HCT116 (cell line): ENCODE data around the gene HCST.

ENCODE experiments used
- CTCF ChIP-seq, 3 experiments: fragments of 200-600 bp in 1 of 3; sonication (generic) in 1 of 3; IDR thresholded peaks in 2 of 3; conservative IDR thresholded peaks in 1 of 3; 2 replicates each; pipeline ENCODE4 v1.5.1; 2012 to 2017; ENCODE audit warnings: low read depth in 2 of 3, low read length in 2 of 3, antibody characterized with exemption in 1 of 3, borderline replicate concordance in 1 of 3, control low read depth in 1 of 3, mild to moderate bottlenecking in 1 of 3, mixed read lengths in 1 of 3, mixed run types in 1 of 3, moderate library complexity in 1 of 3; ENCODE audit not compliant: insufficient read depth in 1 of 3
- EZH2 ChIP-seq: fragments of 200-600 bp; sonication (generic); IDR thresholded peaks from 2 replicates; pipeline ENCODE4 v1.6.1; 2017; ENCODE audit warnings: antibody characterized with exemption, mixed run types
- RAD21 ChIP-seq: IDR thresholded peaks from 2 replicates; pipeline ENCODE4 v1.6.1; 2012; ENCODE audit warnings: low read depth, mild to moderate bottlenecking
- REST ChIP-seq: IDR thresholded peaks from 2 replicates; pipeline ENCODE4 v1.6.1; 2012; ENCODE audit warnings: low read depth
- SP1 ChIP-seq: IDR thresholded peaks from 2 replicates; pipeline ENCODE4 v1.6.1; 2012; ENCODE audit warnings: low read depth
- TCF7L2 ChIP-seq: IDR thresholded peaks from 2 replicates; pipeline ENCODE4 v1.7.0; 2011; ENCODE audit warnings: borderline replicate concordance, inconsistent platforms; ENCODE audit not compliant: insufficient read depth, insufficient read length; ENCODE audit errors: extremely low read depth
- ZFX ChIP-seq: fragments of 450-650 bp; IDR thresholded peaks from 2 replicates; pipeline ENCODE4 v1.6.1; 2017

DNA sequence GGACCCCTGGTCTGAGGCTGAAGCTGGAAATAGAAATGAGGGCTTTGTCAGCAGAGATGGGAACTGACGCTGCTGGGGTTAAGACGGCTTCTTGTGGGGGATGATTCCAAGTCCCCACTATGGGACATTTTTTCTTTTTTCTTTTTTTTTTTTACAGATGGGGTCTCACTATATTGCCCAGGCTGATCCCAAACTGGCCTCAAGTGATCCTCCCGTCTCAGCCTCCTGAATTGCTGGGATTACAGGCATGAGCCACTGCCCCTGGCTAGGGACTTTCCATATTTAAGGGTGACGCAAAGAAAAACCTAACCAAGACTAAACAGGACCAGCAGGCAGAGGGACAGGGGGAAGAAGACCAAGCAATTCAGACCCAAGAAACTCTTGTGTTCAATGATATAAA lies 43.9 kb downstream of the HCST start:
- no peak for TF ChIP-seq ZFX
- no peak for TF ChIP-seq EZH2
- no peak for TF ChIP-seq CTCF (IDR thresholded peaks at IDR 0.05 in 2 of 3, conservative IDR thresholded peaks at IDR 0.05 in 1 of 3; ENCODE audit: borderline replicate concordance in 1 of 3, insufficient read depth in 1 of 3, low read depth in 2 of 3, low read length in 2 of 3)
- no peak for TF ChIP-seq RAD21
- TF ChIP-seq SP1: no peak
- no peak for TF ChIP-seq TCF7L2
- TF ChIP-seq REST: no peak
